Ishikawa (cell line): ENCODE results near the gene TSPAN12.

Experiments
- CREB1 ChIP-seq: IDR thresholded peaks from 2 replicates; pipeline ENCODE4 v1.6.1; 2012; ENCODE audit warnings: low read depth
- EGR1 ChIP-seq: IDR thresholded peaks from 2 replicates; pipeline ENCODE4 v1.6.1; 2012
- NFIC ChIP-seq: IDR thresholded peaks from 2 replicates; pipeline ENCODE4 v1.6.1; 2012
- RAD21 ChIP-seq: IDR thresholded peaks from 2 replicates; pipeline ENCODE4 v1.6.1; 2012; ENCODE audit warnings: low read depth
- REST ChIP-seq: IDR thresholded peaks from 2 replicates; pipeline ENCODE4 v1.6.1; 2012; ENCODE audit warnings: low read depth, mild to moderate bottlenecking
- USF1 ChIP-seq: IDR thresholded peaks from 2 replicates; pipeline ENCODE4 v1.6.1; 2012
- YY1 ChIP-seq: IDR thresholded peaks from 2 replicates; pipeline ENCODE4 v1.6.1; 2012; ENCODE audit warnings: low read depth
- ZBTB7A ChIP-seq: IDR thresholded peaks from 2 replicates; pipeline ENCODE4 v1.6.1; 2012; ENCODE audit warnings: low read depth

GRCh38 chr7:120876922-120877321 is 19.0 kb upstream of the TSPAN12 start:
- TF ChIP-seq ZBTB7A (no peak), YY1 (no peak), REST (no peak), CREB1 (no peak), EGR1 (no peak), RAD21 (no peak), NFIC (no peak), USF1 (no peak)
